ENCODE data around the gene TIA1. TPM values are rescaled to one million over a fixed set of nuclear protein-coding genes. Genes with fewer than 3 reads are reported as not detected.
"Not testable (repeated sequence)": the region's sequence is repeated elsewhere in the genome, so short reads cannot be mapped to it uniquely, and the experiment has no call there.

Gene TIA1
- total and polyA plus RNA-seq, 9 donors, result 144 to 244 (median 168) TPM

- Histone ChIP-seq H3K36me3 (ENCODE audit: control insufficient read depth, insufficient read depth, low read length) (peaks cover 34% of the 10 kb centered on the region), H3K4me1 (ENCODE audit: control insufficient read depth, insufficient read depth, low read length) (no peaks in the 10 kb centered on the region), H3K27me3 (ENCODE audit: control insufficient read depth, insufficient read depth, low read length) (no peaks in the 10 kb centered on the region), H3K27ac (ENCODE audit: low read length) (no peak overlapping the region), H3K4me3 (ENCODE audit: low read length) (no peak overlapping the region), H3K9me3 (replicated peaks; ENCODE audit: control insufficient read depth, low read depth, low read length) (no peaks in the 10 kb centered on the region)
- DNase-seq, result no peak
- 70% methylated on average over 2 of the region's 2 CpGs for WGBS (ENCODE audit: insufficient coverage)
Observed at GRCh38 chr2:70226781-70227180, 21.6 kb downstream of the TIA1 start.

- H3K4me3 ChIP-seq (ENCODE audit: low read length); H3K9me3 ChIP-seq (replicated peaks; ENCODE audit: control insufficient read depth, low read depth, low read length); H3K27me3 ChIP-seq (ENCODE audit: control insufficient read depth, insufficient read depth, low read length); H3K27ac ChIP-seq (ENCODE audit: low read length); H3K4me1 ChIP-seq (ENCODE audit: control insufficient read depth, insufficient read depth, low read length); DNase-seq: not testable (repeated sequence)
- WGBS (ENCODE audit: insufficient coverage), result 93% methylated on average over 2 of the region's 3 CpGs
- peaks cover 51% of the 10 kb centered on the region for H3K36me3 ChIP-seq (ENCODE audit: control insufficient read depth, insufficient read depth, low read length)
Observed at GRCh38 chr2:70223305-70223704, 25.1 kb downstream of the TIA1 start.

GRCh38 chr2:70214953-70215549 lies 33.4 kb downstream of the TIA1 start:
- no peaks in the 10 kb centered on the region for H3K9me3 ChIP-seq (replicated peaks; ENCODE audit: control insufficient read depth, low read depth, low read length)
- no peaks in the 10 kb centered on the region for H3K27me3 ChIP-seq (ENCODE audit: control insufficient read depth, insufficient read depth, low read length)
- peaks cover 55% of the 10 kb centered on the region for H3K36me3 ChIP-seq (ENCODE audit: control insufficient read depth, insufficient read depth, low read length)
- 75% methylated on average over 1 of the region's 3 CpGs for WGBS (ENCODE audit: insufficient coverage)
- DNase-seq, result no peak
- H3K4me1 ChIP-seq (ENCODE audit: control insufficient read depth, insufficient read depth, low read length), result no peaks in the 10 kb centered on the region
- H3K27ac ChIP-seq (ENCODE audit: low read length), result no peak overlapping the region
- no peak overlapping the region for H3K4me3 ChIP-seq (ENCODE audit: low read length)

- Histone ChIP-seq H3K27ac (ENCODE audit: low read length) (no peak overlapping the region), H3K36me3 (ENCODE audit: control insufficient read depth, insufficient read depth, low read length) (peaks cover 49% of the 10 kb centered on the region), H3K4me1 (ENCODE audit: control insufficient read depth, insufficient read depth, low read length) (no peaks in the 10 kb centered on the region), H3K27me3 (ENCODE audit: control insufficient read depth, insufficient read depth, low read length) (no peaks in the 10 kb centered on the region), H3K9me3 (replicated peaks; ENCODE audit: control insufficient read depth, low read depth, low read length) (no peaks in the 10 kb centered on the region), H3K4me3 (ENCODE audit: low read length) (no peak overlapping the region)
- DNase-seq, result no peak
- WGBS (ENCODE audit: insufficient coverage), result no CpG with 5 or more reads among the region's 1 CpG
Observed at GRCh38 chr2:70214365-70214764, 34.1 kb downstream of the TIA1 start.

- DNase-seq, result no peak
- 100% methylated on average over 1 of the region's 3 CpGs for WGBS (ENCODE audit: insufficient coverage)
- no peaks in the 10 kb centered on the region for H3K27me3 ChIP-seq (ENCODE audit: control insufficient read depth, insufficient read depth, low read length)
Observed at GRCh38 chr2:70212298-70212932, 36.0 kb downstream of the TIA1 start.

GRCh38 chr2:70211595-70211994 lies 36.8 kb downstream of the TIA1 start:
- no CpG with 5 or more reads among the region's 2 CpGs for WGBS (ENCODE audit: insufficient coverage)
- DNase-seq, result no peak
- Histone ChIP-seq H3K27me3 (ENCODE audit: control insufficient read depth, insufficient read depth, low read length) (no peaks in the 10 kb centered on the region), H3K27ac (ENCODE audit: low read length) (no peak overlapping the region), H3K4me3 (ENCODE audit: low read length) (no peak overlapping the region), H3K4me1 (ENCODE audit: control insufficient read depth, insufficient read depth, low read length) (no peaks in the 10 kb centered on the region), H3K36me3 (ENCODE audit: control insufficient read depth, insufficient read depth, low read length) (peaks cover 25% of the 10 kb centered on the region), H3K9me3 (replicated peaks; ENCODE audit: control insufficient read depth, low read depth, low read length) (no peaks in the 10 kb centered on the region)

More at GRCh38 chr2:70212298-70212932, 36.0 kb downstream of the TIA1 start:
- H3K27ac ChIP-seq (ENCODE audit: low read length), result no peak overlapping the region
- peaks cover 32% of the 10 kb centered on the region for H3K36me3 ChIP-seq (ENCODE audit: control insufficient read depth, insufficient read depth, low read length)
- H3K9me3 ChIP-seq (replicated peaks; ENCODE audit: control insufficient read depth, low read depth, low read length), result no peaks in the 10 kb centered on the region
- H3K4me1 ChIP-seq (ENCODE audit: control insufficient read depth, insufficient read depth, low read length), result no peaks in the 10 kb centered on the region
- H3K4me3 ChIP-seq (ENCODE audit: low read length), result no peak overlapping the region

GRCh38 chr2:70204452-70204851 lies 44.0 kb downstream of the TIA1 start:
- Histone ChIP-seq H3K36me3 (ENCODE audit: control insufficient read depth, insufficient read depth, low read length) (peaks cover 2% of the 10 kb centered on the region), H3K27ac (ENCODE audit: low read length) (no peak overlapping the region), H3K27me3 (ENCODE audit: control insufficient read depth, insufficient read depth, low read length) (no peaks in the 10 kb centered on the region), H3K4me3 (ENCODE audit: low read length) (no peak overlapping the region), H3K9me3 (replicated peaks; ENCODE audit: control insufficient read depth, low read depth, low read length) (no peaks in the 10 kb centered on the region), H3K4me1 (ENCODE audit: control insufficient read depth, insufficient read depth, low read length) (no peaks in the 10 kb centered on the region)
- DNase-seq, result no peak
- WGBS (ENCODE audit: insufficient coverage), result 80% methylated on average over 2 of the region's 8 CpGs

- WGBS (ENCODE audit: insufficient coverage), result 88% methylated on average over 3 of the region's 5 CpGs
- H3K27ac ChIP-seq (ENCODE audit: low read length), result no peak overlapping the region
Observed at GRCh38 chr2:70203086-70203485, 45.3 kb downstream of the TIA1 start.

GRCh38 chr2:70202236-70202806 lies 46.1 kb downstream of the TIA1 start:
- Histone ChIP-seq H3K27ac (ENCODE audit: low read length) (no peak overlapping the region), H3K27me3 (ENCODE audit: control insufficient read depth, insufficient read depth, low read length) (no peaks in the 10 kb centered on the region), H3K4me3 (ENCODE audit: low read length) (no peak overlapping the region), H3K4me1 (ENCODE audit: control insufficient read depth, insufficient read depth, low read length) (no peaks in the 10 kb centered on the region), H3K9me3 (replicated peaks; ENCODE audit: control insufficient read depth, low read depth, low read length) (no peaks in the 10 kb centered on the region), H3K36me3 (ENCODE audit: control insufficient read depth, insufficient read depth, low read length) (no peaks in the 10 kb centered on the region)
- no peak for DNase-seq
- WGBS (ENCODE audit: insufficient coverage), result 58% methylated on average over 2 of the region's 9 CpGs

More at GRCh38 chr2:70203086-70203485, 45.3 kb downstream of the TIA1 start:
- Histone ChIP-seq H3K4me3 (ENCODE audit: low read length) (no peak overlapping the region), H3K27me3 (ENCODE audit: control insufficient read depth, insufficient read depth, low read length) (no peaks in the 10 kb centered on the region), H3K36me3 (ENCODE audit: control insufficient read depth, insufficient read depth, low read length) (peaks cover 2% of the 10 kb centered on the region), H3K9me3 (replicated peaks; ENCODE audit: control insufficient read depth, low read depth, low read length) (no peaks in the 10 kb centered on the region), H3K4me1 (ENCODE audit: control insufficient read depth, insufficient read depth, low read length) (no peaks in the 10 kb centered on the region)
- no peak for DNase-seq

- Histone ChIP-seq H3K27ac (ENCODE audit: low read length) (no peak overlapping the region), H3K4me3 (ENCODE audit: low read length) (no peak overlapping the region), H3K36me3 (ENCODE audit: control insufficient read depth, insufficient read depth, low read length) (no peaks in the 10 kb centered on the region), H3K27me3 (ENCODE audit: control insufficient read depth, insufficient read depth, low read length) (no peaks in the 10 kb centered on the region), H3K4me1 (ENCODE audit: control insufficient read depth, insufficient read depth, low read length) (no peaks in the 10 kb centered on the region), H3K9me3 (replicated peaks; ENCODE audit: control insufficient read depth, low read depth, low read length) (no peaks in the 10 kb centered on the region)
- 94% methylated on average over 4 of the region's 6 CpGs for WGBS (ENCODE audit: insufficient coverage)
- DNase-seq, result no peak
Observed at GRCh38 chr2:70201831-70202230, 46.6 kb downstream of the TIA1 start.
